ACC112 (cell line): Measurements from ENCODE around the gene KRTAP5-4.
"Not testable (repeated sequence)": the region's sequence is repeated elsewhere in the genome, so short reads cannot be mapped to it uniquely, and the experiment has no call there.

Source experiments
- H2AFZ ChIP-seq: fragments of 200-600 bp; sonication (generic); one replicate; pipeline ENCODE4 v1.6.0; 2017; ENCODE audit warnings: antibody characterized with exemption, low read length; ENCODE audit not compliant: unreplicated experiment
- H3K27ac ChIP-seq: fragments of 200-600 bp; sonication (generic); 2 replicates; pipeline ENCODE4 v1.5.1; 2014; ENCODE audit warnings: low read depth, mild to moderate bottlenecking, antibody characterized with exemption, low read length, moderate library complexity
- H3K27me3 ChIP-seq: fragments of 200-600 bp; sonication (generic); 2 replicates; pipeline ENCODE4 v1.6.1; 2014; ENCODE audit warnings: mild to moderate bottlenecking, antibody characterized with exemption, low read length, moderate library complexity, mixed read lengths; ENCODE audit not compliant: insufficient read depth
- H3K36me3 ChIP-seq: fragments of 200-600 bp; sonication (generic); 2 replicates; pipeline ENCODE4 v1.6.1; 2016; ENCODE audit warnings: mild to moderate bottlenecking, antibody characterized with exemption, low read length, moderate library complexity, mixed read lengths; ENCODE audit not compliant: insufficient read depth
- H3K4me1 ChIP-seq: fragments of 200-600 bp; sonication (generic); one replicate; pipeline ENCODE4 v1.6.1; 2016; ENCODE audit warnings: low read length, mixed read lengths; ENCODE audit not compliant: insufficient read depth, unreplicated experiment, control insufficient read depth
- H3K4me3 ChIP-seq: fragments of 200-600 bp; sonication (generic); 2 replicates; pipeline ENCODE4 v1.5.1; 2014; ENCODE audit warnings: mild to moderate bottlenecking, low read depth, low read length
- H3K79me2 ChIP-seq: fragments of 200-600 bp; sonication (generic); one replicate; pipeline ENCODE4 v1.6.0; 2016; ENCODE audit warnings: low read length; ENCODE audit not compliant: control insufficient read depth, unreplicated experiment, insufficient read depth

The KRTAP5-4 gene

DNA sequence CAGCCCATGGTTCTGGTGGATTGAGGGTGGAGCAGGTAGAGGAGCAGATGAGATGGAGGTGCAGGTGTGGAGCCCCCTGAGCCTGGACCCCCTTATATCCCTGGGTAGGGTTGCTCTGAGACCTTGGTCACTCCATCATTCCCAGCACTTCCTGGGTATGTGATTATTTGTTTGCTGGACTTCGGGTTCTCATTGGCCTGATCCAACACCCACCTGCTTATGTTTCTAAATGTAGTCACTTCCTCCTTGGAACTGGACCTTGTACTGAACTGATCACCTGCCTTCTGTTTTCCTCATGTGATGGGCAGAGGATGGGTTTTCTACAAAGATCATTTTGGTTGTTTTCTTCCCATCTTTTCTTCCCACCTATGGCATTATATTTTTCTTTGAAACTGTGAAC lies at the start of gene KRTAP5-4:
KRTAP5-4 (minus strand) TSS at position 53 of the 400 bp plus-strand sequence; CDS start at position 8, 45 bp downstream.
- Histone ChIP-seq H3K4me1 (no peaks in the 10 kb centered on the region), H3K27me3 (peaks cover 65% of the 10 kb centered on the region), H3K4me3 (no peak within 1 kb of the TSS), H3K79me2 (no peaks in the 10 kb centered on the region), H2AFZ (no peak within 1 kb of the TSS), H3K36me3 (no peaks in the 10 kb centered on the region), H3K27ac (no peak within 1 kb of the TSS)

DNA sequence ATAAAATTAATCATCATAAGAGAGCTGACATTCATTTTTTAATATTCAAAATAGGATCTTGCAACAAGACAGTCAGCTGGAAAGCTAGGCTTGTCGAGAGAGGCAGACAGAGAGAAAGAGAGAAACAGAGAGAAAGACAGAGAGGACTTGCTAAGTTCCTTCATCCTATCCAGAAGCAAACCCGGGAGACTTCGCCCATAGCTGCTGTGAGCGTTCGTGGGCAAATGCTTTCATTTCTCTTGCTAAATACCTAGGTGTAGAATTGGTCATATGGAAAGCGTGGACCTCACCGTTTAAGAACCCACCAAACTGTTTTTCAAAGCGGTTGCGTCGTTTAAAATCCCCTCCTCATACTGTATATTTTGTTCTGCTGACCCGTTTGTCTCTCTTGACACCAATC lies 49.7 kb upstream of the KRTAP5-4 start:
- Histone ChIP-seq H3K4me3 (no peak overlapping the region), H3K27ac (no peak overlapping the region), H3K27me3 (peaks cover 79% of the 10 kb centered on the region), H3K4me1 (no peaks in the 10 kb centered on the region), H3K36me3 (no peaks in the 10 kb centered on the region), H2AFZ (no peak overlapping the region), H3K79me2 (no peaks in the 10 kb centered on the region)

DNA sequence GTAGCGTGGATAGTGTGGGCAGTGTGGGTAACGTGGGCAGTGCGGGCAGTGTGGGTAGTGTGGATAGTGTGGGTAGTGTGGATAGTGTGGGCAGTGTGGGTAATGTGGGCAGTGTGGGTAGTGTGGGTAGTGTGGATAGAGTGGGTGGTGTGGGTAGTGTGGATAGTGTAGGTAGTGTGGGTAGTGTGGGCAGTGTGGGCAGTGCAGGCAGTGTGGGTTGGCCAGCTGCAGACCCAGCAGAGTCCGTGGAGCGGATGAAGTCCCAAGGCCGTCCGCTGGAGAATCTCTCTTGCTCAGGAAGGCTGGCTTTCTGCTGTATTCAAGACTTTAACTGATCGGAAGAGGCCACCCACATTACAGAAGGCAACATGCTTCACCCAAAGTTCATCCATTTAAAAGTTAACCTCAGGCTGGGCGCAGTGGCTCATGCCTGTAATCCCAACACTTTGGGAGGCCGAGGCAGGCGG lies 49.0 kb upstream of the KRTAP5-4 start:
- Histone ChIP-seq H3K4me3 (no peak overlapping the region), H3K79me2 (no peaks in the 10 kb centered on the region), H3K36me3 (no peaks in the 10 kb centered on the region), H3K4me1 (no peaks in the 10 kb centered on the region), H3K27ac (no peak overlapping the region), H3K27me3 (peaks cover 74% of the 10 kb centered on the region), H2AFZ (no peak overlapping the region)

- H3K79me2 ChIP-seq, H3K27ac ChIP-seq, H3K4me3 ChIP-seq, H3K4me1 ChIP-seq, H2AFZ ChIP-seq, H3K36me3 ChIP-seq: not testable (repeated sequence)
- H3K27me3 ChIP-seq: peaks cover 69% of the 10 kb centered on the region
Observed at GRCh38 chr11:1670457-1670856, 48.5 kb upstream of the KRTAP5-4 start.

DNA sequence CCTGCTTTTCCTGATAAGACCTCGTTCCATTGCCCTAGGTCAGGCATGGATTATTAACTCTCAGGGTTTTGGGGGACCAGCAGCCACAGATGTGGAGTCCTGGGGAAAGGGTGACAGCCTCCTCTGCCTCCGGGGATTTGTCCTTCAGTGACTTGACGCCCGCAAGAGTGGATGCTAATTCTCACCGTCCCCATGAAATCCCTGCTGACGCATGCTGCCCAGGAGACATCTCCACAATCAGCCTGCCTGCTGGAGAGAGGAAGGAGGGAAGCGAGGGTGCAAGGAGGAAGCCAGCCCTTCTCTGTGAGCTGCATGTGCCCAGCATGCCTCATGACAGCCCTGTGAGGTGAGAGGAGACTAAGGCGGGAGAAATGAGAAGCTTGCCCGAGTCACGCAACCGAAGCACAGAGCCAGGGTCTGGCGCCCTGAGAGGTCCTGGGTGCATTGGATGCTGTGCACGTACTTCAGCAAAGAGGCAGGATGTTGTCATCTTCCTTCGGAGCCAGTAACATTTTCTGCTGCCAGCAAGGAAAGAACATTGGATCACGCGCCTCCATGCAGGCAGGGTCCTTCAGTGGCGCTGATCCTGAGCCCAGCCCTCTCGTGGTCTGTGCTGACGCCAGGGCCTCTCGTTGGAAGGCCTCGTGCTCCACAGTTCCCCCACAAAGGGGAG lies 47.7 kb upstream of the KRTAP5-4 start:
- H3K4me3 ChIP-seq: no peak overlapping the region
- H3K36me3 ChIP-seq: no peaks in the 10 kb centered on the region
- H3K27me3 ChIP-seq: peaks cover 61% of the 10 kb centered on the region
- H3K79me2 ChIP-seq: no peaks in the 10 kb centered on the region
- no peaks in the 10 kb centered on the region for H3K4me1 ChIP-seq
- H3K27ac ChIP-seq: no peak overlapping the region
- no peak overlapping the region for H2AFZ ChIP-seq

DNA sequence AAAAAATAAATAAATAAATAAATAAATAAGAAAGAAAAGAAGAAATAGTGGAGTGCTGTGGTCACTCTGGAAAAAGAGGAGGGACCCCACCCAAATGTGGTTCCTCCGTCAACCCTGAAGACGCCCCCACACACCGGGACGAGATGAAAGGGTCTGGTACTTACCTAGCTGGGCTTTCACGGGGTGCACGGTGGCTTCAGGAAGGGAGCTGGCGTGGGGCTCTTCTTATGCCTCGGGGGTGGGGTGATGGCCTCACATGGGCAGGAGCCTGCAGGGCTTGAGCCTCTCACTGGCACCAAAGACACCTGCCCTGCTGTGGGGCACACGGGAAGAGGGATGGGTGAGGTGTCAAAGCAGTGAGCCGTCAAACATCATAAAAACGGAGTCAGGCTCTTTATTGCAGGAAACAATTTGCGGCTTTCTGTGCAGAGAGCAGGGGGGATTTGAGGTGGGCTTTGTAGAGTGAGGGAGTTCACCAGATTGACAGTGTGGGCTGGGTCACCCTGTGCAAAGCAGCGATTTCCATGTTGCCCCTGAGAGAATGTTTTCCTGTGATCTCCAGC lies 47.1 kb upstream of the KRTAP5-4 start:
- Histone ChIP-seq H3K27ac (no peak overlapping the region), H3K4me1 (no peaks in the 10 kb centered on the region), H3K36me3 (no peaks in the 10 kb centered on the region), H3K27me3 (peaks cover 54% of the 10 kb centered on the region), H3K4me3 (no peak overlapping the region), H3K79me2 (no peaks in the 10 kb centered on the region), H2AFZ (no peak overlapping the region)

- Histone ChIP-seq H3K4me1 (no peaks in the 10 kb centered on the region), H3K36me3 (no peaks in the 10 kb centered on the region), H3K27me3 (peaks cover 43% of the 10 kb centered on the region), H2AFZ (no peak overlapping the region), H3K4me3 (no peak overlapping the region), H3K27ac (no peak overlapping the region), H3K79me2 (no peaks in the 10 kb centered on the region)
Observed at GRCh38 chr11:1667906-1668305, 46.0 kb upstream of the KRTAP5-4 start.

- Histone ChIP-seq H3K4me3 (no peak overlapping the region), H3K27ac (no peak overlapping the region), H2AFZ (no peak overlapping the region), H3K79me2 (no peaks in the 10 kb centered on the region), H3K4me1 (no peaks in the 10 kb centered on the region), H3K27me3 (peaks cover 37% of the 10 kb centered on the region), H3K36me3 (no peaks in the 10 kb centered on the region)
Observed at GRCh38 chr11:1667121-1667850, 45.3 kb upstream of the KRTAP5-4 start.

DNA sequence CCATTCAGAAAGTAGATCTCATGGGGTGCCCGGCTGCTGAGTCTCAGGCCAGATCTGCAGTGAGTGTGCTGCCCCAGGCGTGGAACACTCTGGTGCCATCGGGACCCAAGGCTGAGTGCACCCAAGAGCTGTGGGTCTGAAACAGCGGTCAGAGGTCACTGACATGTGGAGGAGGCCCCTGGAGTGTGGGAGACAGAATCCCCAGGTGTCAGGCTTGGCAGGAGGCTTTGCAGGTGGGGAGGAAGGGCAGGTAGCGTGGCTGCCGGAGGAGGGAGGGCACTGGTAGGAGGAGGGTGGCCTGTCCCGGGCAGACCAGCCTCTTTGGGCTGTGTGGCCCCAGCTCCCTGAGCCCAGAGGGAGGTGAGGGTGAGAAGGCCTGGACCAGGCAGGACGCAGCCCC lies 43.4 kb upstream of the KRTAP5-4 start:
- Histone ChIP-seq H3K79me2 (no peaks in the 10 kb centered on the region), H3K4me1 (no peaks in the 10 kb centered on the region), H3K27me3 (peaks cover 29% of the 10 kb centered on the region), H2AFZ (no peak overlapping the region), H3K27ac (no peak overlapping the region), H3K4me3 (no peak overlapping the region), H3K36me3 (no peaks in the 10 kb centered on the region)

DNA sequence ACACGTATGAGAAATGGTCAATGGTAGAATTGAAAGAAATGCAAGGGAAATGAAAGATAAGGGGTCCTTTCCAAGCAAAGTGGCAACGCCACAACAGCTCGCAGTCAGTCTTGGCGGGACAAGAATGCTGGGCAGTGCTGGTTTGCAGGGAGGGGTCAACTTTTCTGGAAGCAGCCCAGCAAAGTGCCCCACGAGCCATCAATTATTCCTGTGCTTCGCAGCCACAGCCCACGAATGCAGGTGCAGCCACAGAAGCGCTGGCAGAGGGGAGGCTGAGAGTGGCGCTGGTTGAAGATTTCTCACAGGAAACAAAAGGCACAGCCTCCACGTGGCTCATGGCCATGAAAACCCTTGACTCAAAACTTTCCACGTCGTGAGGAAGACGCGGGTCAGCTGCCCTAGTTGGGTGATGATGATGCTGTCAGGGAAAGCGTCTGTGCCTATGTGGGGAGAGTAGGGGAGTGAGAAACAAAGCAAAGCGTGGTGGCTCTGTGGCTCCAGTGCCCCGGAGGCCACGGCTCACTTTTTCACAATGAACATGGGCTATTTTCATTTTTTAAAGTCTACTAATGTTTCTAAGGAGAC lies 40.9 kb upstream of the KRTAP5-4 start:
- H3K27ac ChIP-seq, H3K4me3 ChIP-seq: not testable (repeated sequence)

More for the DNA sequence above, 40.9 kb upstream of the KRTAP5-4 start:
- not testable (repeated sequence) for H3K36me3 ChIP-seq, H3K79me2 ChIP-seq, H3K4me1 ChIP-seq, H2AFZ ChIP-seq
- H3K27me3 ChIP-seq: peaks cover 17% of the 10 kb centered on the region; the same call in 1 of the 2 replicates
